Mucosa of descending colon (tissue), 3 donors: ENCODE results near the gene KIF3B. TPM values are rescaled to one million over a fixed set of nuclear protein-coding genes. Genes with fewer than 3 reads are reported as not detected.
"Not testable (repeated sequence)": the region's sequence is repeated elsewhere in the genome, so short reads cannot be mapped to it uniquely, and the experiment has no call there.

ENCODE experiments used
- ATAC-seq: fragments of 200-7000 bp; cut with Tn5 transposase; one replicate; pipeline ENCODE4 v1.9.1; 2020; ENCODE audit warnings: mild to moderate bottlenecking, moderate library complexity
- DNase-seq, 3 donors: peaks; one replicate each; pipeline ENCODE4 v3.0.0-alpha.2; 2020
- H3K36me3 ChIP-seq: fragments of 200-600 bp; one replicate; pipeline ENCODE4 v1.8.0; 2021; ENCODE audit warnings: low read depth, mild to moderate bottlenecking
- H3K4me1 ChIP-seq: fragments of 200-600 bp; one replicate; pipeline ENCODE4 v1.8.0; 2021; ENCODE audit warnings: low read depth, mild to moderate bottlenecking
- H3K4me3 ChIP-seq: fragments of 200-600 bp; one replicate; pipeline ENCODE4 v1.8.0; 2021; ENCODE audit warnings: mild to moderate bottlenecking
- H3K9me3 ChIP-seq: fragments of 200-600 bp; one replicate; pipeline ENCODE4 v1.8.0; 2021; ENCODE audit warnings: mild to moderate bottlenecking
- intact Hi-C, 2 donors: fragments of 100-400 bp; cut with DNase I in 1 of 2; cut with micrococcal nuclease in 1 of 2; formaldehyde crosslinking; loops; one replicate each; pipeline versions ENCODE4 v1.11.0 to v1.11.1; 2022; cut with DNase I, micrococcal nuclease
- total RNA-seq, 3 donors: library from RNA; stranded (reverse); fragmentation: NEBNext Ultra II Directional in 2 of 3; extraction: Animal tissue kit (Norgen Biotek cat#: 25700) in 2 of 3; gene quantifications; one replicate each; pipeline versions ENCODE4 v1.2.1 to v1.2.4, GENCODE V29; 2021 to 2023
- TF ChIP-seq, protein P1 (sequence below): fragments of 200-600 bp; IDR thresholded peaks from one replicate; pipeline ENCODE4 v1.8.0; 2022; ENCODE audit warnings: antibody characterized with exemption, mild to moderate bottlenecking
- donor health status: DM: no; HTN: no; CAD: no; lungs with moderate emphysema.
- donor health status: DM: no; HTN: no; CAD: no.
- donor health status: DM: no; HTN: yes; CAD: no.

KIF3B gene
- total RNA-seq, 3 donors from 2014 or later: 39.3 to 54.6 (median 52.0) TPM

DNA sequence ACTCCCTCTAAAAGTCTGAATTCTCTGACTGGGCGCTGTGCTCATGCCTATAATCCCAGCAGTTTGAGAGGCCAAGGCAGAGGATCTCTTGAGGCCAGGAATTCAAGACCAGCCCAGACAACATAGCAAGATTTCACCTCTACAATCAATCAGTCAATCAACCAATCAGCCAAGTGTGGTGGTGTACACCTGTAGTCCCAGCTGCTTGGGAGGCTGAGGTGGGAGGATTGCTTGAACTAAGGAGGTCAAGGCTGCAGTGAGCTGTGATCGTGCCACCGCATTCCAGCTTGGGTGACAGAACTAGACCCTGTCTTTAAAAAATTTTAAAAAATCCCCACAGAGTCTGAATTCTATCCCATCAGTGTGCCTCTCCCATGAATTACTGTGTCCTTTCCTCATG, 37.9 kb downstream of the KIF3B start:
- no peaks in the 10 kb centered on the region for H3K36me3 ChIP-seq
- DNase-seq (no peak), ATAC-seq (no peak)
- no peaks in the 10 kb centered on the region for H3K9me3 ChIP-seq
- no peaks in the 10 kb centered on the region for H3K4me1 ChIP-seq
- TF ChIP-seq, protein P1, sequence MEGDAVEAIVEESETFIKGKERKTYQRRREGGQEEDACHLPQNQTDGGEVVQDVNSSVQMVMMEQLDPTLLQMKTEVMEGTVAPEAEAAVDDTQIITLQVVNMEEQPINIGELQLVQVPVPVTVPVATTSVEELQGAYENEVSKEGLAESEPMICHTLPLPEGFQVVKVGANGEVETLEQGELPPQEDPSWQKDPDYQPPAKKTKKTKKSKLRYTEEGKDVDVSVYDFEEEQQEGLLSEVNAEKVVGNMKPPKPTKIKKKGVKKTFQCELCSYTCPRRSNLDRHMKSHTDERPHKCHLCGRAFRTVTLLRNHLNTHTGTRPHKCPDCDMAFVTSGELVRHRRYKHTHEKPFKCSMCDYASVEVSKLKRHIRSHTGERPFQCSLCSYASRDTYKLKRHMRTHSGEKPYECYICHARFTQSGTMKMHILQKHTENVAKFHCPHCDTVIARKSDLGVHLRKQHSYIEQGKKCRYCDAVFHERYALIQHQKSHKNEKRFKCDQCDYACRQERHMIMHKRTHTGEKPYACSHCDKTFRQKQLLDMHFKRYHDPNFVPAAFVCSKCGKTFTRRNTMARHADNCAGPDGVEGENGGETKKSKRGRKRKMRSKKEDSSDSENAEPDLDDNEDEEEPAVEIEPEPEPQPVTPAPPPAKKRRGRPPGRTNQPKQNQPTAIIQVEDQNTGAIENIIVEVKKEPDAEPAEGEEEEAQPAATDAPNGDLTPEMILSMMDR: no peak
- intact Hi-C loops: no loop called here
- no peak overlapping the region for H3K4me3 ChIP-seq

DNA sequence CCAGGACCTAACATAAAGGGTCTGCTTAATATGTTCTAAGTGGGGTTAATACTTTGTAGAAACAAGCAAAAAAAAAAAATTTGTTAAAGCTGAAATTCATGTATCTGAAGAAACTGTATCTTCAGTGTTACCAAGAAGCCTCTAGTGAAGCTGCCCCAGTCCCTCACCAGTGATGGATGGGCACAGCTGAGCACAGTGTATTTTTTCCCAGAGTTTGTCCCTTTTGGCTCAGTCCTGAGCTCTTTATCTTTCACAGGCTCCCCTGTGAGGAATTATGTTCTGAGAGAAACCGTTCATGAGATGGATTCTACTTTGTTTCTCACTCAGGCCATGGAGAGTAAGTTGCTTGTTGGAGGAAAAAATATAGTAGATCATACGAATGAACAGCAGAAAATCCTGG, 38.4 kb downstream of the KIF3B start:
- no peaks in the 10 kb centered on the region for H3K4me1 ChIP-seq
- no peaks in the 10 kb centered on the region for H3K9me3 ChIP-seq
- TF ChIP-seq, protein P1: no peak
- no peak for ATAC-seq
- no peak for DNase-seq
- intact Hi-C loops: no loop called here
- H3K36me3 ChIP-seq: no peaks in the 10 kb centered on the region
- H3K4me3 ChIP-seq: no peak overlapping the region

DNA sequence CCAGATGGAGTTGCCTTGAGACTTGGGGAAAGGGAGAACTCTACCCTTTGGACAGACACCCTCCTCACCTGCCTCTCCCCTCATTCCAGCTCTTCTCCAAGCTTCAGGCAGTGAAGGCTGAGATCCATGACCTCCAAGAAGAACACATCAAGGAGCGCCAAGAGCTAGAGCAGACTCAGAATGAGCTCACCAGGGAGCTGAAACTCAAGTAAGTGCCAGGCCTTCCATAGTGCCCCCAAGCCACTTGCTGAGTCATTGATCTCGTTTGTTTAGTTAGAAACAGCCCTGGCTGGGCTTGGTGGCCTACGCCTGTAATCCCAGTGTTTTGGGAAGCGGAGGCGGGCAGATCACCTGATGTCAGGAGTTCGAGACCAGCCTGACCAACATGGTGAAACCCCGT, 39.2 kb downstream of the KIF3B start:
- intact Hi-C loops: no loop called here
- H3K4me1 ChIP-seq: no peaks in the 10 kb centered on the region
- ATAC-seq (no peak), DNase-seq (no peak)
- H3K9me3 ChIP-seq: no peaks in the 10 kb centered on the region
- no peak overlapping the region for H3K4me3 ChIP-seq
- TF ChIP-seq, protein P1: no peak
- no peaks in the 10 kb centered on the region for H3K36me3 ChIP-seq

DNA sequence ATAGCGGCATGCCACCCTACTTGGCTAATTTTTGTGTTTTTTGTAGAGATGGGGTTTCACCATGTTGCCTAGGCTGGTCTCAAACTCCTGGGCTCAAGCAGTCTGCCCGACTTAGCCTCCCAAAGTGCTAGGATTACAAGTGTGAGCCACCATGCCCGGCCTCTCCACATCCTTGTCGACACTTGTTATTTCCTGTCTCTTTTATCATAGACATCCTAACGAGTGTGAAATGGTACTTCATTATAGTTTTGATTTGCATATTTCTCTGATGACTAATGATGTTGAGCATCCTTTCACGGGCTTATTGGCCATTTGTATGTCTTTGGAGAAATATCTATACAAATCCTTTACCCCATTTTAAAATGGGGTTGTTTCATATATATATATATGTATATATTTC, 41.6 kb downstream of the KIF3B start:
- no peaks in the 10 kb centered on the region for H3K36me3 ChIP-seq
- ATAC-seq (no peak), DNase-seq (no peak)
- no peaks in the 10 kb centered on the region for H3K9me3 ChIP-seq
- TF ChIP-seq, protein P1: no peak
- intact Hi-C loops: no loop called here
- no peaks in the 10 kb centered on the region for H3K4me1 ChIP-seq
- H3K4me3 ChIP-seq: no peak overlapping the region

DNA sequence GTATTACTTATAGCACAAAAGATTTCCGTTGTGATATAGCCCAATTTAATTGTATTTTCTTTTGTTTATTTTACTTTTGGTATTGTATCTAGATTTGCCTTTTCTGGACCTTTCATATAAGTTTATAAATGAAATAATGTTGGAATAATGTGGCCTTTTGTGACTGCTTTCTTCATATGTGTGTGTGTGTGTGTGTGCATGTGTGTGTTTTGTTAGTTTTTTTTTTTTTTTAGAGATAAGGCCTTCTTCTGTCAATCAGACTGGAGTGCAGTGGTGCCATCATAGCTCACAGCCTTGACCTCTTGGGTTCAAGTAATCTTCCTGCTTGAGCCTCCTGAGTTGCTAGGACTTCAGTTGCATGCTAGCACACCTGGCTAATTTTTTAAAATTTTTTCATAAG, 42.9 kb downstream of the KIF3B start:
- no peak for ATAC-seq
- H3K9me3 ChIP-seq: no peaks in the 10 kb centered on the region
- H3K4me3 ChIP-seq: no peak overlapping the region
- H3K4me1 ChIP-seq: no peaks in the 10 kb centered on the region
- TF ChIP-seq, protein P1: no peak
- no peaks in the 10 kb centered on the region for H3K36me3 ChIP-seq
- intact Hi-C loops: no loop called here
- no peak for DNase-seq

DNA sequence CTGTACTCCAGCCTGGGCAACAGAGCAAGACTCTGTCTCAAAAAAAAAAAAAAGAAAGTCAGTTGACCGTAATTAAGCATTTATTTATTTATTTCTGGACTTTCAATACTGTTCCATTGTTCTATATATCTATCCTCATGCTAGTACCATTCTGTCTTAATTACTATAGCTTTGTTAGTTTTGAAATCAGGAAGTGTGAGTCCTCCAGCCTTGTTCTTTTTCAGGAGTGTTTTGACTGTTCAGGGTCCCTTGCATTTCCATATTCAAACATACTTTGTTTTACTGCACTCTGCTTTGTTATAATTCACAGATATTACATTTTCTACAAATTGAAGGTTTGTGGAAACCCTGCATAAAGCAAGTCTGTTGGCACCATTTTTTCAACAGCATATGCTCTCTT, 43.9 kb downstream of the KIF3B start:
- Histone ChIP-seq H3K9me3 (no peaks in the 10 kb centered on the region), H3K4me3 (no peak overlapping the region), H3K4me1 (no peaks in the 10 kb centered on the region), H3K36me3 (no peaks in the 10 kb centered on the region)
- TF ChIP-seq, protein P1: no peak
- ATAC-seq (no peak), DNase-seq (no peak)
- intact Hi-C loops: no loop called here

DNA sequence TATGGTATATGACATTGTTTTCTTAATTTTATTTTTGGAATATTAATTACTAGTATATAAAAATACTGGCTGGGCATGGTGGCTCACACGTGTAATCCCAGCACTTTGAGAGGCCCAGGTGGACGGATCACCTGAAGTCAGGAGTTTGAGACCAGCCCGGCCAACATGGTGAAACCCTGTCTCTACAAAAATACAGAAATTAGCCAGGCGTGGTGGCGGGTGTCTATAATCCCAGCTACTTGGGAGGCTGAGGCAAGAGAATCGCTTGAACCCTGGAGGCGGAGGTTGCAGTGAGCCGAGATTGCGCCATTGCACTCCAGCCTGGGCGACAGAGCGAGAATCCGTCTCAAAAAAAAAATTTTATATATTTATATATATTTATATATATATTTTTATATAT, 44.8 kb downstream of the KIF3B start:
- H3K4me1 ChIP-seq, ATAC-seq, DNase-seq, H3K4me3 ChIP-seq, H3K36me3 ChIP-seq, H3K9me3 ChIP-seq, intact Hi-C loops: not testable (repeated sequence)

DNA sequence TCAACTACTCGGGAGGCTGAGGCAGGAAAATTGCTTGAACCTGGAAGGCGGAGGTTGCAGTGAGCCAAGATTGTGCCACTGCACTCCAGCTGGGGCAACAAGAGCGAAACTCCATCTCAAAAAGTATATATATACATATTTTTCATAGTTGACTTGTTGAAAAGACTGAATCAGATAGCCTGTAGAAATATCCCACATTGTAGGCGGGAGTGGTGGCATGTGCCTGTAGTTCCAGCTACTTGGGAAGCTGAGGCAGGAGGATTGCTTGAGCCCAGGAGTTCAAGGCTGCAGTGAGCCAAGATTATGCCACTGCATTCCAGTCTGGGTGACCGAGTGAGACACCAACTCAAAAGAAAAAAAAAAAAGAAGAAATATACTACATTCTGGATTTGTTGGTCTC, 46.3 kb downstream of the KIF3B start:
- H3K36me3 ChIP-seq, DNase-seq, H3K9me3 ChIP-seq, ATAC-seq, H3K4me1 ChIP-seq, H3K4me3 ChIP-seq, intact Hi-C loops: not testable (repeated sequence)
